Measurements from ENCODE around the gene PROX2.

PROX2 gene

GRCh38 chr14:74881431-74882102, 5.6 kb upstream of the PROX2 start, which contains the start of gene DLST:
DLST (plus strand) TSS chr14:74881916; CDS start chr14:74881954, 38 bp downstream.
- DNase-seq (ENCODE audit: low read depth, low spot score), result peak; percentile 60

GRCh38 chr14:74879427-74880182, 3.7 kb upstream of the PROX2 start:
- DNase-seq (ENCODE audit: low read depth, low spot score), result no peak

- DNase-seq (ENCODE audit: low read depth, low spot score), result no peak
These were observed 741 bp downstream of the PROX2 start for GRCh38 chr14:74875204-74875603.

GRCh38 chr14:74871819-74872218, 4.1 kb downstream of the PROX2 start:
- no peak for DNase-seq (ENCODE audit: low read depth, low spot score)

- no peak for DNase-seq (ENCODE audit: low read depth, low spot score)
These were observed 7.2 kb downstream of the PROX2 start for GRCh38 chr14:74868739-74869138.

GRCh38 chr14:74867673-74868072, 8.3 kb downstream of the PROX2 start:
- DNase-seq (ENCODE audit: low read depth, low spot score), result no peak

GRCh38 chr14:74866708-74867389, 9.1 kb downstream of the PROX2 start:
- no peak for DNase-seq (ENCODE audit: low read depth, low spot score)

- no peak for DNase-seq (ENCODE audit: low read depth, low spot score)
These were observed 10.8 kb downstream of the PROX2 start for GRCh38 chr14:74865156-74865555.

- no peak for DNase-seq (ENCODE audit: low read depth, low spot score)
These were observed 11.7 kb downstream of the PROX2 start for GRCh38 chr14:74864198-74864597.

GRCh38 chr14:74863274-74863673, 12.7 kb downstream of the PROX2 start:
- no peak for DNase-seq (ENCODE audit: low read depth, low spot score)

GRCh38 chr14:74861734-74862090, 14.2 kb downstream of the PROX2 start:
- no peak for DNase-seq (ENCODE audit: low read depth, low spot score)

GRCh38 chr14:74860899-74861733, 14.8 kb downstream of the PROX2 start:
- DNase-seq (ENCODE audit: low read depth, low spot score), result peak; percentile 63

GRCh38 chr14:74859757-74860552, 16.0 kb downstream of the PROX2 start:
- DNase-seq (ENCODE audit: low read depth, low spot score), result no peak

- DNase-seq (ENCODE audit: low read depth, low spot score), result no peak
These were observed 17.9 kb downstream of the PROX2 start for GRCh38 chr14:74858022-74858421.

GRCh38 chr14:74856366-74856765, 19.6 kb downstream of the PROX2 start:
- no peak for DNase-seq (ENCODE audit: low read depth, low spot score)

GRCh38 chr14:74855945-74856344, 20.0 kb downstream of the PROX2 start:
- DNase-seq (ENCODE audit: low read depth, low spot score), result no peak

- no peak for DNase-seq (ENCODE audit: low read depth, low spot score)
These were observed 20.9 kb downstream of the PROX2 start for GRCh38 chr14:74855021-74855420.

- DNase-seq (ENCODE audit: low read depth, low spot score), result no peak
These were observed 22.4 kb downstream of the PROX2 start for GRCh38 chr14:74853581-74853980.

GRCh38 chr14:74852922-74853530, 22.9 kb downstream of the PROX2 start:
- no peak for DNase-seq (ENCODE audit: low read depth, low spot score)

- no peak for DNase-seq (ENCODE audit: low read depth, low spot score)
These were observed 27.2 kb downstream of the PROX2 start for GRCh38 chr14:74848768-74849167.

Measured in iPS DF 19.7 (cell line).